GM20431 (cell line): Measurements from ENCODE around the gene ATP11A.

Experiments
- in situ Hi-C: fragments of 300-500 bp; cut with MseI, MboI; formaldehyde crosslinking; loops from one replicate; pipeline ENCODE4 v1.15.0; 2020; ENCODE audit warnings: low sequenced_read_pairs; ENCODE audit not compliant: unreplicated experiment

Gene ATP11A

GRCh38 chr13:112688560-112689302 is 1.1 kb upstream of the ATP11A start:
- in situ Hi-C loops = no loop called here

DNA sequence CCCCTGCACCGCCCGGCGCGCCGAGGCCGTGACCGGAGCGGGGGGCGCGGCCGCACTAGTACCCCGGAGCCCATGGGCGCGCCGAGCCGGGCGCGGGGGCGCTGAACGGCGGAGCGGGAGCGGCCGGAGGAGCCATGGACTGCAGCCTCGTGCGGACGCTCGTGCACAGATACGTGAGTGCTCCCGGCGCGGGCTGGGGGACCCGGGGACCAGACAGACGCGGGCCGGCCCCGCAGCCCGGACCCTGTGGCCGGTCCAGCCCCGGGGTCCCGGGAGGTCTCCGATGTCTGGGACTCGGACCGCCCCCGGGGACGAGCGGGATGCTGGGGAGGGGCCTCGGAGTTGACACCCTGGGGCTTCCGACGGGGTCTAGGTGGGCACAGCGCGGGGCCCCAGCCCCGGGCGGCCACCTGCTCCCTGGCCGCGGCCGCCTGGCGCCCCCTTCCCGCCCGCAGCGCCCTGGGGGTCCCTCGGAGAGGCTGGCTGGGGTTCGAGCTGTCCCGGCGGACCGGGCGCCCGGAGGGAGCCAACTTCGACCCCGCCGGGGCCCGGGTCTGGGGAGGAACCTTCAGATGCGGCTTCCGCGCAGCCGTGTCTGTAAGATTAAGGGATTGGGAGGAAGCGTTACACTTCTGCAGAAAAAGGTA is 568 bp downstream of the ATP11A start:
- in situ Hi-C loops = no loop called here

DNA sequence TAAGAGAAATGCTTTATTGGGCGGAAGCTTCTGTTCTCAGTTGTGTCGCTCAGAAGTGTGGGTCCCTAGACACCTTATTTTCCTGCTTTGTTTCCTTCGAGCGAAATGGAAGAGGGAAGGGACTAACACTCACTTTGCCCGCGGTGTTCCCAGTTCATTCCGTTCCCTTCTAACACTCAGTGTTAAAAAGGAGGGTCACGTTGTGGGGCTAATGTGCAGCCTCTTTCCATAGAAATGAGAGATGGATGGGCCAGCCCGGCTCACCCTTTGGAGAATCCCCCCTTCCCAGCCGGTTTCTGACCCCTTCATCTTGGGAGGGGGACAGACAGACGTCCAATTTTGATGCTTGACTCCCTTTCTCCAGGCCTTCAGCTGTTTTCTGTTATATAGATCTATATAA is 2.3 kb downstream of the ATP11A start:
- in situ Hi-C loops = no loop called here

DNA sequence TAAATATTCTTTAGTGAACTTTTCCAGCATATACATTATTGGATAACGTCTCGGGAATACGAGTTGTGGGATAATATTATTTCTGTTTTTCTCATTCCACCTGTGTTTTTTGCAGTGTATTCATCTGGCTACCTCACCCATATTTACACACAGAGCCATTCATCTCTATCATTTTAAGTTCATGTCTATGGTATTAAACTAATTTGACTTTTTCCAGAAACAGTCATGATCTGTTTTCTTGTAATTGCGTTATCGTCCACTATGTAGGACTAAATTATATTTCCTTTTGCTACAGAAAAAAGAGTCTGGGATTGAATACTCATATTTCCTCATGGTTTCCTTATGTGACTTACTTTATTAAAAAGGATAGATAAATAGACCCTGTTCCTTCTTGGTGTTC is 2.7 kb downstream of the ATP11A start:
- in situ Hi-C loops = no loop called here

DNA sequence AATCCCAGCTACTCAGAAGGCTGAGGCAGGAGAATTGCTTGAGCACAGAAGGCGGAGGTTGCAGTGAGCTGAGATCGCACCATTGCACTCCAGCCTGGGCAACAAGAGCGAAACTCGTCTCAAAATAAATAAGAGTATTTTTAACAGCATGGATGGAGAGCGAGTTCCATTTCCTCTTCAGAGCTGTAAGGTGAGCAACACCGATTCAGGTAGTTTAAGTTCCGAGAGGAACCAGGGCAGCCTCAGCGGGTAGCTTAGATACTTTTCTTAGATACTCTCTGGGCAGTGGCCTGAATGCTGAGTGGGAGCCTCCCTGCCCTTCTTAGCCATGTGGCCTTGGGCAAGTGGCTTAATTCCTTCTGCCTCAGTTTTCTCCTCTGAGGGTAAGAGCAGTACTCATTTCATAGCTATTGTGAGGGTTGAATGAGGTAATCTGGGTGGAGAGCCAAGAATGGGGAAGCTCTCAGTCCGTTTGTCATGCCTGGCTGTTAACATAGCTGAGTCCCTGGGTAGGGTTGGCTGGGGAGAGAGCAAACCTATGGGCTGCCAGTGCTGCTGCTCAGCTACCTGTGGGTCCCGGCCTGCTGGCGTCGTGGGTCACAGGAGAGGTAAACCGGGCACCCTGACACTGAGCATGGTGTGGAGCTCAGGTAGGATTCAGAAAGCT is 4.1 kb downstream of the ATP11A start:
- in situ Hi-C loops = no loop called here

DNA sequence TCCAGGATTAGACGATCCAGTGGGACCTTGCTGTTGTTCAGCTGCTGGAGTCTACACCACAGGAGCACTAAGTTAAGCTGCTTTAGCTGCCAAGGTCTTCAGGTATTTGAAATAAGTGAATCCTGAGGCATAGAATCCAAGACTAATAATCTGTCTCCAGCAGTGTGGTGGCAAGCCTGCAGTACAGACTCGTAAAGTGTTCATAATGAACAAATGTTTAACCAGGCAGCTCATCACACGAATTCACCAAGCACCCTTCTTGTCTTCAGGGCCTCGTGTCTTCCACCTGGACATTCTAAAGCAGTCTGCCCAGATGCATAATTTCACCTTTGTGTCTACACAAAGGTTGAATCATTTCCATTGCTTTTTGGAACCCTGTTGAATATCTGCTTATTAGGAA is 5.3 kb downstream of the ATP11A start:
- in situ Hi-C loops = no loop called here

DNA sequence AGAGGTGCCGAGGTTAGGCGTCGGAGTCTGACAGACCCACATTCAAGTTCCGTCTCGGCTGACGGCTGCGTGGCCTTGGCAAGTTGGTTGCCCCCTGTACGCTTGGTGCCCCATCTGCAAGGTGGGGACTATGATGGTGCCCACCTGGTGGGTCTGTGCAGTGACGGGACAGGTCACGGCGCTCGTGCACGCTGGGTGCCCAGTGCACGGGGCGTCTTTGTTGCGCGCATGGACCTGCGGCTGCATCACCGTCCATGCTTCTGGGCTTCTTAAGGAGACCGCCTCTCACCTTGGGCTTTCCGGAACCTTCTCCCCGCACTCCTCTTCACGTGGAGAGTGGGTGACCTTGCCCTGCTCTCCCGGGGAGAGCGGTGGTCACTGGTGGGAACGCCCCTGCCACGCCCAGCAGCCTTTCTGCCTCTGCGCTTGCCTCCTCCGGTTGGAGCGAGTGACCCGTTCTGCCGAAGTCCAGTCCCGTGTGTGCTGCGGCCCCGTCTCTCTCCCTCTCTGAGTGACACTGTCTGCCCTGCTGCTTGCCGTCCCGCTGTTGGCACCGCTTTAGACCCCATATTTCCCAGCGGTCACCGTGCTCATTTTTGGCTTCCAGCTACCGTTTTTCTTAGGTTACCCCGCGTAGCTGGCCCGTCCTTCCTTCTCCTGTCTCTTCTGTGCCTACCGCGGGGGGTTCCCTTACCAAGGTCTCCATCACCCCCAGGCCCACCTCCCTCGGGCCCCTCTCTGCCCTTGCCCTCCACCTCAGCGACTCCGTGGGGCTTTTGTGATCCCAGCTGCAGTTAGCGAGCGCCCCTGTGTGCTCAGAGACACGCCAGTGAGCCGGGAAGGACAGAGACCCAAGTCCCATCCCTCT is 6.4 kb downstream of the ATP11A start:
- in situ Hi-C loops = no loop called here

DNA sequence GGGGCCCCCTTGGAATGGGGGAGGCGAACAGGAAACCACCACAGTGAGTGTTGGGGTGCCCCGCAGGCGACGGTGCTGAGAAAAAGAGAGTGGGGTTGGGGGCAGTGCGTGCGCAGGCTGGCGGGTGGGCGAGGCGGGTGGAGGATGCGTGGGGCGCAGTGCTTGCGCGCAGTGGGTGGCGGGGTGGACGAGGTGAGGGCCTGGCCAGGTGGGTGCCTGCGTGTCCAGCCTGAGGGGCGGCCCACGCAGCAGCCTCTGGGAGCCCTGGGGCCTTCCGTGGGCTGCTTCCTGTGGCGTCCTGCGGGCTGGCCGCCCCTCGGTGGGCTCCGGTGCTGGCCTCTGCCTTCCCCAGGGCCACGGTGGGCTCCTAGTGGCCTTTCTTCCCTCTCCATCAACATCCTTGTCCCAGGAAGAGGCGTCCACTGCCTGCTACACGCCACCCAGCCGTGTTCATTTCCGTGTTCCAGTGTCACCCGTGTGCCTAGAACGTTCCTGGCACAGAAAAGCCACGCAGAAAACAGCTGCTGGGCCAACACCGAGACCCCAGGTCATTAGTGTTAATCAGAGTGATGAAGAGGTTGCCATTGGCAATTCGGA is 7.1 kb downstream of the ATP11A start:
- in situ Hi-C loops = no loop called here

GRCh38 chr13:112697756-112698655 is 8.2 kb downstream of the ATP11A start:
- in situ Hi-C loops = no loop called here

- in situ Hi-C loops = no loop called here
Measured at GRCh38 chr13:112699322-112699918, 9.6 kb downstream of the ATP11A start.

DNA sequence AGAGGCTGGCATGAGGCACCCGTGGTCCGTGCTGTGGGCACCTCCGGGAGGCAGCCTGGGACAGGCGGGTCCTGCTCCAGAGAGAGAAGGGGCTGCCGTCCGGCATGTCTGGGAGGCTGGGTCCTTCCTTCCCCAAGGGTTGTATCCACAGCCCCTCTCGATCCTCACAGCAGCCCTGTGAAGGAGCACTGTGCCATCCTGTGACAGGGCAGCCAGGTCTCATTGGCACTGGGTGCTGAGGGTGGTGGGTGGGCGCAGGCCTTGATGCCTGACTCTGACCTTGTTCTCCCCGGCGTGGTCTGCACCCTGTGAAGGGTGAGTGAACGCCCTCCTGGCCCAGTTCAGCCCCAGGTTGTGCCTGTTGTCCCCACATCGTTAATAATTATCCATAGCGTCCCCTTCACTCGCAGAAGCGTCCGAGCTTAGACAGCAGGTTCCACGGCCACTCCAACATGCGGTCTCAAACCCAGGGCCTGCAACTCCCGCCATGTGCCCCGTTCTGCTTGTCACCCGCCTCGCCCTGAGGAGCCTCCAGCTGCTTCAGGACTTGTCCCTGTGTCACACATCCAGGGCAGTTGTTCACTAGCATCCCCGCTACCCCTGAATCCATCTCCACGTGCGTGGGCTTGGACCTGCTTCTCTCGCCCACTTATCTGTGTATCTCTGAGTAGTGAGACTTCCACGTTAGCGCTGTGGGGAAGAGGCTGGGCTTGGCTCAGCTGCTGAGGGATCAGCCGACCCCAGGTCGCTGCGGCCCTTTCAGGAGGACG is 10.6 kb downstream of the ATP11A start:
- in situ Hi-C loops = no loop called here

DNA sequence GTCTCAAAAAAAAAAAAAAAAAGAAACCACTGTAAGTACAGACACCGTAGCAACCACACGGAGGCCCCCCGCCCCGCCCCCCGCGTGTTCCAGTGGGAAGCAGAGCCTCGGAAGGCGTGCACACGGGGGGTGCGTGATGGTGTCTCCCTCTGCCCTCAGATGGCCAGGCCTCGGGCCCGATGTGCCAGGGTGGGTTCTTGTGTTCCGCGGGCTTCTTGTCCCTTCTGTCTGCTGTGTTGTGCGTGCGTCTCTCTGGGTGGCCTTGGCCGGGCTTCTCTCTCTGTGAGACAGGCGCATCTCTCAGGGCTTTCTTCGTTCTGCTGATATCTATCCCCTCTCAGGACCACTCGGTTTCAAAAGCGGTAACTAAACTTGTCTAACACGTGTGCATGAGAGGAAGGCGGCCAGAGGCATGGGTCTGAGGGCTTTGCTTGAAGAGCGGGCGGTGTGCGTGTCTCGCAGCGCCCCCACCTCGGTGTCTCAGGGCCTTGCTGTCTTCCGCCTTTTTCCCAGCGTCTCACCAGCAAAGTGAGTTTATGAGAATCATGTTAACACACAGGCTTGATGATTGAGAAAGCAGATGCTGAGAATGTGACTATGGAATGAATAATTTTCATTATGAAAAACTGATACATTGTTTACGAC is 12.6 kb downstream of the ATP11A start:
- in situ Hi-C loops = no loop called here

DNA sequence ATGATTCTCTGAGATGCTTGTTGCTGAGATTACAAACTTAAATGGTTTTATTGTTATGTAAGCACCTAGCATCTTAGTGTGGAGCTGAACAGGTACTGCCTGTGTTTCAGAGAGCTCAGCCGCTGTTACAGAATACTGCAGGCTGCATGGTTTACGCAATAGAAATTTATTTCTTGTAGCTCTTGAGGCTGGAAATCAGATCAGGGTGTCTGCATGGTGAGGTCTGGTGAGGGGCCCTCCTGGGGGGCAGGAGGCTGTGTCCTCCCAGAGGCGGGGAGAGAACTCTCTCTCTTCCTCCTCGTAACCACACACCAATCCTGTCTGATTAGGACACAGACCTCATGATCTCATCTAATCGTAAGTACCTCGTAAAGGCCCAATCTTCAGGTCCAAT is 13.1 kb downstream of the ATP11A start:
- in situ Hi-C loops = no loop called here

DNA sequence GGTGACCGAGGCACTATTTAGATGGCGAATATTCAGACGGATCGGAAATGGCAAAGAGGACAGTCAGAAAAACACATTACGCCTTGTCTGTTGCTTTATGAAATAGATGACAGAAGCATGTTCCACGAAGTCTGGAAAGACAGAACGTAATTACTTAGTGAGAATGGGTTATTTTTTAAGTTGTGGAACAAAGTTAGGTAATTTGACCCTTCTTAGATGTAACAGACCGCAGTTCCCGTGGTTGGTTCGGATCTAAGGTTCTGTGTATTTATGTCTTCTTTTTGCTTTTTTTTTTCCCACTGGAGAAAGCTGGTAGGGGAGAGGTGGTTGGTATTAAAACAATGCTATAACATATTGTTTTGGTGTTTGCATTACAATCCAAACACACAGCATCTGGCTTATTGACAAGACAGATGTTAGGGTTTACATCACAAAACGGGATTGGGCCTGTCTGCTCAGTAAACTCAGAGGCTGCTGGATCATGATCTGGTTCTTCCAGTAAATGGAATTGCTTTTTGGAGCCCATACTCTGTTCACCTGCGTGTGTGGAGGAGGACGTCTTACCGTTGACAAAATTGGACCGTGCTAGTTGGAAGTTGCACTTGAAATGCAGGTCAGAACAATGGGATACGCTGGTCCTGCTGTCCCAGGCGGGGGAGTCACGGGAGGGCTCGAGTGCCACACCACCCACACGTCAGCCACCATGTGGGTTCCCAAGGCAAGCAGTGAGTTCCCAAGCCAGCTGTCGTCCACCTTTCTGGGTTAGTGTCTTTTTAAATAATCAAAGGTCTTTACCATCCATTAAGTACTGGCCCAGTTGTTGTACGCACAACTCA is 13.8 kb downstream of the ATP11A start:
- in situ Hi-C loops = no loop called here

GRCh38 chr13:112704308-112705145 is 14.7 kb downstream of the ATP11A start:
- in situ Hi-C loops = no loop called here

DNA sequence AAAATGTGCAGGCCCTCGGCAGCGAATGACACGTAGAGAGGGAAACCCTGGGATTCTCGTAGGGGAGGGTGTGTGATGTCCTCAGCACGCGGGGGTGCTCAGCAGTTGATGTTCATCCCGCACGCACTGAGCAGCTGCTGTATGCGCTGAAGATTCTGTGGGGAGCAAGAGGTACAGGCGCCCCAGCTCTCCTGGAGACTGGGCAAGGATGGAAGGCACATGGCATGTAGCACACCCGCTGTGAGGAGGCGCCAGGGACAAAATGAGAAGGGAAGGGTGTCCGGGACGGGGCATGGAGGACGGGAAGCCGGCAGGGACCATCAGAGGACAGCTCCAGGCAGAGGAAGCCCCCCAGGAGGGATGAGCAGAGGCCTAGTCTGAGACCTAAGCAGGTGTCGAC is 15.4 kb downstream of the ATP11A start:
- in situ Hi-C loops = no loop called here
